ENCODE data around the gene DSCAM. TPM values are rescaled to one million over a fixed set of nuclear protein-coding genes. Genes with fewer than 3 reads are reported as not detected.

DSCAM gene
- total and polyA plus RNA-seq, 2 donors (not counting 3 experiments of a cell fraction or from before 2014, with no cell fraction given) = not detected

DNA sequence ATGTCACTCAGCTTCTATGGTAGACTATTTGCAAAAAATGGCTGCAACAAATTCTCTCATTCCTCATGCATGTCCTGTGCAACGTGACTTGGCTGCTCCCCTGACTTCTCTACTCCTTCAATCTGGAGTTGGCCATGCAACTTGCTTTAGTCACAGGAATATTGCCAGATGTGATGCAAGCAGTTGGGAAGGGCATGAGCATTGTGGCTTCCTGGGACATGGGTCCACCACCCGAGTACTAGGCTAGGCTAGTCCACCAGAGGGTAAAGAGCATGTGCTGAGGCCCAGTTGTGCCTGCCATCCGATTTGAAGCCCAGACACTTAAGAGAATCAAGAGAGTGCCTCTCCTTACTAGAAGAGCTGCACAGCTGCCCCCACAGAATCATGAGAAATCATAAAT, 89.6 kb downstream of the DSCAM start:
- POLR2A ChIA-PET = no interaction called here
- intact Hi-C loops (cut with micrococcal nuclease) (no loop called here), dilution Hi-C loops (cut with MboI; ENCODE audit: extremely low pct_ligation_motif_present, low sequenced_read_pairs) (no loop called here)
- CTCF ChIA-PET = no interaction called here
- Histone ChIP-seq H4K20me1 (replicated peaks; ENCODE audit: control insufficient read depth, extremely low read depth, insufficient read depth, low read length) (no peaks in the 10 kb centered on the region), H3K4me2 (ENCODE audit: insufficient read depth, low read length) (no peak overlapping the region), H3K4me3 (replicated peaks in 1 of 3; ENCODE audit: insufficient read depth in 1 of 3, low read depth in 1 of 3, low read length in 3 of 3) (no peak overlapping the region), H3K9me3 (replicated peaks; ENCODE audit: control insufficient read depth, insufficient read depth, low read length) (peaks cover 16% of the 10 kb centered on the region), H3K4me1 (ENCODE audit: control insufficient read depth, extremely low read depth, insufficient read depth, low read length) (no peaks in the 10 kb centered on the region), H3K27ac (ENCODE audit: insufficient read depth, low read depth, low read length) (no peak overlapping the region), H3K27me3 (ENCODE audit: control insufficient read depth in 2 of 2, insufficient read depth in 2 of 2, low read length in 2 of 2) (no peaks in the 10 kb centered on the region), H3K9ac (replicated peaks; ENCODE audit: extremely low read depth, insufficient read depth, low read length) (no peak overlapping the region), H2AFZ (ENCODE audit: low read depth, low read length) (no peak overlapping the region), H3K36me3 (ENCODE audit: control insufficient read depth in 2 of 2, extremely low read depth in 1 of 2, insufficient read depth in 2 of 2, low read length in 2 of 2) (no peaks in the 10 kb centered on the region), H3K9me1 (replicated peaks; ENCODE audit: control insufficient read depth, extremely low read depth, insufficient read depth, low read length) (no peaks in the 10 kb centered on the region), H3K79me2 (ENCODE audit: control insufficient read depth, insufficient read depth, low read length) (no peaks in the 10 kb centered on the region)
- FAIRE-seq (no peak), DNase-seq (ENCODE audit: low read depth, low spot score) (no peak)
- BruUV-seq (replicated peaks) = no TSS peak
- TF ChIP-seq FOS (IDR thresholded peaks at IDR 0.05; ENCODE audit: borderline replicate concordance, insufficient read depth, low read length) (no peak), POLR2AphosphoS5 (IDR thresholded peaks at IDR 0.05; ENCODE audit: insufficient read depth, low read depth, low read length) (no peak), MAX (IDR thresholded peaks at IDR 0.05; ENCODE audit: insufficient read depth, insufficient read length) (no peak), GATA2 (IDR thresholded peaks at IDR 0.05; ENCODE audit: insufficient read depth, insufficient read length, low read depth, low read length) (no peak), JUN (IDR thresholded peaks at IDR 0.05; ENCODE audit: borderline replicate concordance, insufficient read depth, insufficient read length, low read depth) (no peak), MYC (IDR thresholded peaks at IDR 0.05; ENCODE audit: low read depth, low read length) (no peak), EZH2 (IDR thresholded peaks at IDR 0.05; ENCODE audit: borderline replicate concordance, low read depth, low read length, severe bottlenecking) (no peak), POLR2A (IDR thresholded peaks at IDR 0.05; ENCODE audit: low read depth, low read length) (no peak)
- TF ChIP-seq, protein P1, sequence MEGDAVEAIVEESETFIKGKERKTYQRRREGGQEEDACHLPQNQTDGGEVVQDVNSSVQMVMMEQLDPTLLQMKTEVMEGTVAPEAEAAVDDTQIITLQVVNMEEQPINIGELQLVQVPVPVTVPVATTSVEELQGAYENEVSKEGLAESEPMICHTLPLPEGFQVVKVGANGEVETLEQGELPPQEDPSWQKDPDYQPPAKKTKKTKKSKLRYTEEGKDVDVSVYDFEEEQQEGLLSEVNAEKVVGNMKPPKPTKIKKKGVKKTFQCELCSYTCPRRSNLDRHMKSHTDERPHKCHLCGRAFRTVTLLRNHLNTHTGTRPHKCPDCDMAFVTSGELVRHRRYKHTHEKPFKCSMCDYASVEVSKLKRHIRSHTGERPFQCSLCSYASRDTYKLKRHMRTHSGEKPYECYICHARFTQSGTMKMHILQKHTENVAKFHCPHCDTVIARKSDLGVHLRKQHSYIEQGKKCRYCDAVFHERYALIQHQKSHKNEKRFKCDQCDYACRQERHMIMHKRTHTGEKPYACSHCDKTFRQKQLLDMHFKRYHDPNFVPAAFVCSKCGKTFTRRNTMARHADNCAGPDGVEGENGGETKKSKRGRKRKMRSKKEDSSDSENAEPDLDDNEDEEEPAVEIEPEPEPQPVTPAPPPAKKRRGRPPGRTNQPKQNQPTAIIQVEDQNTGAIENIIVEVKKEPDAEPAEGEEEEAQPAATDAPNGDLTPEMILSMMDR (IDR thresholded peaks at IDR 0.05; ENCODE audit: extremely low read depth in 1 of 2, insufficient read depth in 1 of 2, low read depth in 1 of 2, low read length in 2 of 2) = no peak
